Lower leg skin (tissue), 3 donors: ENCODE results near the gene HUS1.

Experiments
- CTCF ChIP-seq, 3 donors: fragments of 450-650 bp; IDR thresholded peaks; one replicate each; pipeline ENCODE4 v1.5.1; 2016; ENCODE audit warnings: antibody characterized with exemption in 3 of 3, mild to moderate bottlenecking in 3 of 3, moderate library complexity in 2 of 3
- POLR2A ChIP-seq, 2 donors: fragments of 450-650 bp; IDR thresholded peaks; one replicate each; pipeline ENCODE4 v1.6.1; 2016 to 2017; ENCODE audit warnings: antibody characterized with exemption in 2 of 2, mild to moderate bottlenecking in 1 of 2, moderate library complexity in 1 of 2

GRCh38 chr7:48009954-48010353, 30.5 kb upstream of the HUS1 start:
- TF ChIP-seq POLR2A (IDR thresholded peaks at IDR 0.05): no peak
- TF ChIP-seq CTCF (IDR thresholded peaks at IDR 0.05): no peak
